ENCODE measurements around the gene NDUFA1.
"Not testable (repeated sequence)": the region's sequence is repeated elsewhere in the genome, so short reads cannot be mapped to it uniquely, and the experiment has no call there.

Gene NDUFA1

GRCh38 chrX:119916310-119916709 lies 44.7 kb downstream of the NDUFA1 start:
- no peak for DNase-seq

GRCh38 chrX:119917877-119918276 lies 46.2 kb downstream of the NDUFA1 start:
- DNase-seq = no peak

- DNase-seq = no peak
Measured at GRCh38 chrX:119919835-119920585, 48.4 kb downstream of the NDUFA1 start.

- DNase-seq = not testable (repeated sequence)
Measured at GRCh38 chrX:119922391-119922790, 50.8 kb downstream of the NDUFA1 start.
